CD4-positive, alpha-beta T cell (primary cell): Measurements from ENCODE around the gene PKHD1. TPM values are rescaled to one million over a fixed set of nuclear protein-coding genes. Genes with fewer than 3 reads are reported as not detected.

ENCODE experiments used
- ATAC-seq: fragments of 200-7000 bp; cut with Tn5 transposase; one replicate; pipeline ENCODE4 v1.10.0; 2022; ENCODE audit warnings: mild to moderate bottlenecking; ENCODE audit not compliant: poor library complexity
- CTCF ChIA-PET: fragments of 350-600 bp; sonication (Branson Sonifier 250); formaldehyde crosslinking; loops from one replicate; lab custom pipeline; 2021; ENCODE audit warnings: antibody characterized with exemption, inconsistent platforms; lab: Charles Lee
- POLR2A ChIA-PET: fragments of 350-600 bp; sonication (Branson Sonifier 250); formaldehyde crosslinking; loops from one replicate; lab custom pipeline; 2021; ENCODE audit warnings: antibody characterized with exemption, inconsistent platforms; lab: Charles Lee
- DNase-seq, 14 experiments: peaks; one replicate each; pipeline ENCODE4 v3.0.0-alpha.2; 2013 to 2020; ENCODE audit warnings: mixed read lengths in 2 of 14
- H3K27ac ChIP-seq, 2 donors: one replicate each; pipeline versions ENCODE4 v1.5.1 to v1.7.0; 2013; ENCODE audit warnings: low read length in 2 of 2, low read depth in 1 of 2, mild to moderate bottlenecking in 1 of 2
- H3K27me3 ChIP-seq, 2 experiments: 1 replicate in 1 of 2; 2 replicates in 1 of 2; pipeline versions ENCODE4 v1.6.1 to v1.7.0; 2013; ENCODE audit warnings: low read length in 2 of 2, control low read depth in 1 of 2, mild to moderate bottlenecking in 1 of 2, moderate library complexity in 1 of 2; ENCODE audit not compliant: insufficient read depth in 2 of 2, control insufficient read depth in 1 of 2
- H3K36me3 ChIP-seq: one replicate; pipeline ENCODE4 v1.6.1; 2013; ENCODE audit warnings: low read length, control low read depth; ENCODE audit not compliant: insufficient read depth
- H3K4me1 ChIP-seq: one replicate; pipeline ENCODE4 v1.6.1; 2013; ENCODE audit warnings: low read length, control low read depth; ENCODE audit not compliant: insufficient read depth
- H3K4me3 ChIP-seq: one replicate; pipeline ENCODE4 v1.5.1; 2013; ENCODE audit warnings: mild to moderate bottlenecking, low read length, moderate library complexity
- H3K9me3 ChIP-seq, 2 experiments: 1 replicate in 1 of 2; 2 replicates in 1 of 2; pipeline versions ENCODE4 v1.6.1 to v1.7.0; 2013; ENCODE audit warnings: low read length in 2 of 2, mild to moderate bottlenecking in 2 of 2, control low read depth in 1 of 2, moderate library complexity in 1 of 2; ENCODE audit not compliant: control insufficient read depth in 1 of 2, insufficient read depth in 1 of 2
- H3K27ac Mint-ChIP-seq: one replicate; pipeline ENCODE4 v1.8.0; 2020; ENCODE audit warnings: mixed read lengths
- H3K27me3 Mint-ChIP-seq: one replicate; pipeline ENCODE4 v1.8.0; 2021; ENCODE audit warnings: mixed read lengths
- H3K36me3 Mint-ChIP-seq: one replicate; pipeline ENCODE4 v1.8.0; 2021; ENCODE audit warnings: low read depth, mixed read lengths
- H3K4me1 Mint-ChIP-seq: one replicate; pipeline ENCODE4 v1.8.0; 2021; ENCODE audit warnings: low read depth, mixed read lengths
- H3K4me3 Mint-ChIP-seq: one replicate; pipeline ENCODE4 v1.8.0; 2020; ENCODE audit warnings: mild to moderate bottlenecking, mixed read lengths
- H3K9me3 Mint-ChIP-seq: one replicate; pipeline ENCODE4 v1.8.0; 2020; ENCODE audit warnings: mixed read lengths
- intact Hi-C, 2 experiments: fragments of 100-400 bp; cut with DNase I in 1 of 2; cut with micrococcal nuclease in 1 of 2; formaldehyde crosslinking; loops; one replicate each; pipeline versions ENCODE4 v1.15.1 to v1.9.0; 2023 to 2025; cut with DNase I, micrococcal nuclease
- total RNA-seq, 174 experiments: library from RNA in 2 of 174; stranded (reverse) in 2 of 174; gene quantifications; one replicate each; pipeline ENCODE4 v1.2.3 and lab custom pipeline; 2021 to 2026
- TF ChIP-seq, protein P1 (sequence below): fragments of 200-600 bp; IDR thresholded peaks from one replicate; pipeline ENCODE4 v1.8.0; 2022; ENCODE audit warnings: antibody characterized with exemption, mild to moderate bottlenecking

The PKHD1 gene
- total RNA-seq, 2 experiments from 2014 or later: 0.03 TPM; not detected in 1

DNA sequence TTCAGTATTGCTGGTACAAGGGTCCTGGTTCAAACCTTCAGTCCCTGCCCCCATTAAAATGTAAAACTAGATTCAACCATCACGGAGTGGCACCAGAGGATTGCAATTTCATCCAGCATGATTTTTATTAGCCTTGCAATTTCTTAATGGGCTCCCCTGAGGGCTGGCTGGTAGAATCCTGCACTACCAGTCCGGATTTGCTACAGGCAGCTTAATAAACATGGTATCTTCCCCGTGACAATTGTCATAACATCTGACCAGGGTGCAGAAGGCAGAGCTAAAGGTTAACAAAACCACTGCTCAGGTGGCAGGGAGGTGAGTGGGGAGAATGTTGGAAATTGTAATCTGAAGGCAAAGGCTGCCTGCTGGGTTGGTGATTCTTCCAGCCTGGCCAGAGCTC, 94.5 kb downstream of the PKHD1 start:
- intact Hi-C loops: no loop called here
- Histone ChIP-seq H3K4me1 (no peaks in the 10 kb centered on the region), H3K4me3 (no peak overlapping the region), H3K36me3 (no peaks in the 10 kb centered on the region), H3K27me3 (peaks cover 0 to 1% of the 10 kb centered on the region in 2 experiments), H3K9me3 (no peaks in the 10 kb centered on the region), H3K27ac (no peak overlapping the region)
- H3K4me1 Mint-ChIP-seq: no peaks in the 10 kb centered on the region
- peaks cover 31% of the 10 kb centered on the region for H3K27me3 Mint-ChIP-seq
- H3K27ac Mint-ChIP-seq: no peak overlapping the region
- H3K4me3 Mint-ChIP-seq: no peak overlapping the region
- no peaks in the 10 kb centered on the region for H3K36me3 Mint-ChIP-seq
- CTCF ChIA-PET: no interaction called here
- POLR2A ChIA-PET: no interaction called here
- H3K9me3 Mint-ChIP-seq: peaks cover 6% of the 10 kb centered on the region
- ATAC-seq (no peak), DNase-seq (no peak)
- TF ChIP-seq, protein P1, sequence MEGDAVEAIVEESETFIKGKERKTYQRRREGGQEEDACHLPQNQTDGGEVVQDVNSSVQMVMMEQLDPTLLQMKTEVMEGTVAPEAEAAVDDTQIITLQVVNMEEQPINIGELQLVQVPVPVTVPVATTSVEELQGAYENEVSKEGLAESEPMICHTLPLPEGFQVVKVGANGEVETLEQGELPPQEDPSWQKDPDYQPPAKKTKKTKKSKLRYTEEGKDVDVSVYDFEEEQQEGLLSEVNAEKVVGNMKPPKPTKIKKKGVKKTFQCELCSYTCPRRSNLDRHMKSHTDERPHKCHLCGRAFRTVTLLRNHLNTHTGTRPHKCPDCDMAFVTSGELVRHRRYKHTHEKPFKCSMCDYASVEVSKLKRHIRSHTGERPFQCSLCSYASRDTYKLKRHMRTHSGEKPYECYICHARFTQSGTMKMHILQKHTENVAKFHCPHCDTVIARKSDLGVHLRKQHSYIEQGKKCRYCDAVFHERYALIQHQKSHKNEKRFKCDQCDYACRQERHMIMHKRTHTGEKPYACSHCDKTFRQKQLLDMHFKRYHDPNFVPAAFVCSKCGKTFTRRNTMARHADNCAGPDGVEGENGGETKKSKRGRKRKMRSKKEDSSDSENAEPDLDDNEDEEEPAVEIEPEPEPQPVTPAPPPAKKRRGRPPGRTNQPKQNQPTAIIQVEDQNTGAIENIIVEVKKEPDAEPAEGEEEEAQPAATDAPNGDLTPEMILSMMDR: no peak

DNA sequence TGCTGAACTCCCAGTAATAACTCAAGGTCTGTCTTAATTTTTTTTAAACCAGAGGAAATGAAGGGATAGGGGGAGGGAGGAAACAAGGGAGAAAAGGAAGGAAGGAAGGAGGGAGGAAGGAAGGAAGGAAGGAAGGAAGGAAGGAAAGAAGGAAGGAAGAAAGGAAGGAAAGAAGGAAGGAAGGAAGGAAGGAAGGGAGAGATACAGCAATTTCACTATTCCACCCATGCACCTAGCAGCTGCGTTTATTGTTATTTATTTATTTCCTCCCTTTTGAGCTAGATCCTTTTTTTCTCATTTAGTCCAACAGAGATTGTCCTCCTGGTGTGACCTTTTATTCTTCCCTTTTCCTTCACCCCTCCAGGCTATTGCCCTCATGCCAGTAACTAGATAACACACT, 97.6 kb downstream of the PKHD1 start:
- Mint-ChIP-seq H3K4me1 (no peaks in the 10 kb centered on the region), H3K9me3 (peaks cover 6% of the 10 kb centered on the region), H3K36me3 (no peaks in the 10 kb centered on the region), H3K27me3 (peaks cover 17% of the 10 kb centered on the region), H3K27ac (no peak overlapping the region), H3K4me3 (no peak overlapping the region)
- POLR2A ChIA-PET: no interaction called here
- CTCF ChIA-PET: no interaction called here
- H3K27ac ChIP-seq: no peak overlapping the region
- H3K36me3 ChIP-seq: no peaks in the 10 kb centered on the region
- ATAC-seq (no peak), DNase-seq (no peak)
- intact Hi-C loops: no loop called here
- H3K27me3 ChIP-seq: peaks cover 0 to 9% of the 10 kb centered on the region in 2 experiments
- H3K4me1 ChIP-seq: no peaks in the 10 kb centered on the region
- no peaks in the 10 kb centered on the region for H3K9me3 ChIP-seq
- TF ChIP-seq, protein P1: no peak
- no peak overlapping the region for H3K4me3 ChIP-seq

DNA sequence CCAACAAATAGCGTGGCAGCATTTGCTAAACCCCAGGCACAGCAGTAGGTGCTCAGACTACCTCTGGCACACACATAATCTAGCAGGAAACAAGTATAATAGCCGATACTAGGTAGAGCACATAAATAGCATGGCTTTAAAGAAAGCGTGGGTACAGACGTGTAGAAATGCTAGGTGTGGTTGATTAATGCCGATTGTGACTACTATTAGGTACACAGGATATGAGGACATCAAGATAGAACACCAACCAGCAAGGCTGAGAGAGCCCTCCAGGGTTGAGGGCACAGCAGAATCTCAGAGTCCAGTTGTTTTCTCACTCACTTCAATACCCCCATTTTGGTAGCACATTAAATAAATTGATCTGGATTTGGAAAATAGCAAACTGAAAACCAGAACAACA, 100.5 kb downstream of the PKHD1 start:
- CTCF ChIA-PET: no interaction called here
- Mint-ChIP-seq H3K4me3 (no peak overlapping the region), H3K27me3 (peaks cover 14% of the 10 kb centered on the region), H3K27ac (no peak overlapping the region), H3K9me3 (peaks cover 6% of the 10 kb centered on the region), H3K4me1 (no peaks in the 10 kb centered on the region), H3K36me3 (no peaks in the 10 kb centered on the region)
- DNase-seq (no peak), ATAC-seq (no peak)
- Histone ChIP-seq H3K36me3 (no peaks in the 10 kb centered on the region), H3K9me3 (no peaks in the 10 kb centered on the region), H3K4me1 (no peaks in the 10 kb centered on the region), H3K27ac (no peak overlapping the region), H3K27me3 (peaks cover 0 to 9% of the 10 kb centered on the region in 2 experiments), H3K4me3 (no peak overlapping the region)
- POLR2A ChIA-PET: no interaction called here
- TF ChIP-seq, protein P1: no peak
- intact Hi-C loops: no loop called here
